Vagina (tissue), 2 donors: Measurements from ENCODE around the gene TAF3. TPM values are rescaled to one million over a fixed set of nuclear protein-coding genes. Genes with fewer than 3 reads are reported as not detected.

ENCODE experiments used
- DNase-seq, 2 donors: peaks; one replicate each; pipeline ENCODE4 v3.0.0-alpha.2; 2017; ENCODE audit errors: extremely low spot score in 2 of 2
- H3K27ac ChIP-seq: fragments of 200-600 bp; sonication (generic); one replicate; pipeline ENCODE4 v1.5.1; 2019
- H3K27me3 ChIP-seq: fragments of 200-600 bp; sonication (generic); one replicate; pipeline ENCODE4 v1.5.1; 2019
- H3K36me3 ChIP-seq, 2 donors: fragments of 200-600 bp; sonication (generic); one replicate each; pipeline ENCODE4 v1.5.1; 2017 to 2019
- H3K4me1 ChIP-seq: fragments of 200-600 bp; sonication (generic); one replicate; pipeline ENCODE4 v1.5.1; 2019
- H3K4me3 ChIP-seq, 2 donors: fragments of 200-600 bp; sonication (generic); 1 replicate in 1 of 2; 2 replicates in 1 of 2; pipeline ENCODE4 v1.5.1; 2016 to 2019
- H3K9me3 ChIP-seq: fragments of 200-600 bp; sonication (generic); one replicate; pipeline ENCODE4 v1.5.1; 2019
- CTCF ChIP-seq, 3 experiments: fragments of 450-650 bp in 2 of 3; fragments of 200-600 bp in 1 of 3; sonication (generic) in 1 of 3; IDR thresholded peaks; one replicate each; pipeline ENCODE4 v1.5.1; 2017 to 2019; ENCODE audit warnings: antibody characterized with exemption in 3 of 3, mild to moderate bottlenecking in 2 of 3, moderate library complexity in 2 of 3
- POLR2A ChIP-seq, 2 donors: fragments of 450-650 bp; IDR thresholded peaks; one replicate each; pipeline ENCODE4 v1.6.1; 2017; ENCODE audit warnings: antibody characterized with exemption in 2 of 2, mild to moderate bottlenecking in 2 of 2, moderate library complexity in 2 of 2
- POLR2AphosphoS5 ChIP-seq, 2 donors: sonication (generic); formaldehyde crosslinking; IDR thresholded peaks; one replicate each; pipeline ENCODE4 v1.9.0; 2017; ENCODE audit warnings: antibody characterized with exemption in 2 of 2, mild to moderate bottlenecking in 2 of 2, low read depth in 1 of 2; ENCODE audit not compliant: insufficient read depth in 1 of 2
- intact Hi-C: fragments of 100-400 bp; cut with DNase I; formaldehyde crosslinking; loops from one replicate; pipeline ENCODE4 v1.15.1; 2023
- total RNA-seq: library from RNA; depleted of rRNA; stranded (reverse); fragments of >200 nt; gene quantifications from one replicate; pipeline ENCODE4 v1.2.3, GENCODE V29; 2016

Gene TAF3
- total RNA-seq, 1 donor from 2014 or later, result 9.8 TPM

- H3K36me3 ChIP-seq, result no peaks in the 10 kb centered on the region
- no peak overlapping the region for H3K27ac ChIP-seq
- peaks cover 36% of the 10 kb centered on the region for H3K4me1 ChIP-seq
- H3K4me3 ChIP-seq, result no peak overlapping the region
- no peak for DNase-seq
- no peaks in the 10 kb centered on the region for H3K9me3 ChIP-seq
- intact Hi-C loops, result no loop called here
- TF ChIP-seq POLR2AphosphoS5 (IDR thresholded peaks at IDR 0.05; ENCODE audit: insufficient read depth in 1 of 2, low read depth in 1 of 2) (no peak), CTCF (IDR thresholded peaks at IDR 0.05) (no peak), POLR2A (IDR thresholded peaks at IDR 0.05) (no peak)
- peaks cover 28% of the 10 kb centered on the region for H3K27me3 ChIP-seq
Measured at GRCh38 chr10:8037199-8037801, 219.0 kb downstream of the TAF3 start.

GRCh38 chr10:8037941-8038894 lies 219.9 kb downstream of the TAF3 start:
- H3K27ac ChIP-seq, result no peak overlapping the region
- H3K4me1 ChIP-seq, result peaks cover 38% of the 10 kb centered on the region
- H3K36me3 ChIP-seq, result no peaks in the 10 kb centered on the region
- intact Hi-C loops, result no loop called here
- DNase-seq, result no peak
- H3K4me3 ChIP-seq, result no peak overlapping the region
- H3K9me3 ChIP-seq, result no peaks in the 10 kb centered on the region
- peaks cover 31% of the 10 kb centered on the region for H3K27me3 ChIP-seq
- TF ChIP-seq CTCF (IDR thresholded peaks at IDR 0.05) (no peak), POLR2A (IDR thresholded peaks at IDR 0.05) (no peak), POLR2AphosphoS5 (IDR thresholded peaks at IDR 0.05; ENCODE audit: insufficient read depth in 1 of 2, low read depth in 1 of 2) (no peak)

- H3K27me3 ChIP-seq, result peaks cover 37% of the 10 kb centered on the region
- intact Hi-C loops, result no loop called here
- TF ChIP-seq CTCF (IDR thresholded peaks at IDR 0.05), result no peak
- TF ChIP-seq POLR2A (IDR thresholded peaks at IDR 0.05), result no peak
- TF ChIP-seq POLR2AphosphoS5 (IDR thresholded peaks at IDR 0.05; ENCODE audit: insufficient read depth in 1 of 2, low read depth in 1 of 2), result no peak
- peaks cover 39% of the 10 kb centered on the region for H3K4me1 ChIP-seq
- H3K9me3 ChIP-seq, result no peaks in the 10 kb centered on the region
- H3K36me3 ChIP-seq, result no peaks in the 10 kb centered on the region
- no peak overlapping the region for H3K4me3 ChIP-seq
- H3K27ac ChIP-seq, result no peak overlapping the region
- DNase-seq, result no peak
Measured at GRCh38 chr10:8039321-8039881, 221.1 kb downstream of the TAF3 start.

- H3K36me3 ChIP-seq, result no peaks in the 10 kb centered on the region
- no peaks in the 10 kb centered on the region for H3K9me3 ChIP-seq
- no peak overlapping the region for H3K27ac ChIP-seq
- H3K4me3 ChIP-seq, result no peak overlapping the region
- H3K4me1 ChIP-seq, result peaks cover 39% of the 10 kb centered on the region
- intact Hi-C loops, result no loop called here
- TF ChIP-seq POLR2AphosphoS5 (IDR thresholded peaks at IDR 0.05; ENCODE audit: insufficient read depth in 1 of 2, low read depth in 1 of 2), result no peak
- TF ChIP-seq CTCF (IDR thresholded peaks at IDR 0.05), result no peak
- no peak for TF ChIP-seq POLR2A (IDR thresholded peaks at IDR 0.05)
- H3K27me3 ChIP-seq, result peaks cover 31% of the 10 kb centered on the region
- DNase-seq, result no peak
Measured at GRCh38 chr10:8040651-8041050, 222.3 kb downstream of the TAF3 start.
